Body of pancreas (tissue), 4 donors: Measurements from ENCODE around the gene GUCA1A.
"Not testable (repeated sequence)": the region's sequence is repeated elsewhere in the genome, so short reads cannot be mapped to it uniquely, and the experiment has no call there.

ENCODE experiments used
- POLR2A ChIP-seq, 3 donors: fragments of 450-650 bp; IDR thresholded peaks; one replicate each; pipeline ENCODE4 v1.6.1; 2016; ENCODE audit warnings: antibody characterized with exemption in 3 of 3, mild to moderate bottlenecking in 2 of 3
- TF ChIP-seq, protein P1 (sequence below), 7 experiments: fragments of 450-650 bp in 4 of 7; fragments of 200-600 bp in 3 of 7; sonication (generic) in 3 of 7; IDR thresholded peaks; one replicate each; pipeline ENCODE4 v1.5.1; 2016 to 2019; ENCODE audit warnings: antibody characterized with exemption in 7 of 7

- TF ChIP-seq, protein P1, sequence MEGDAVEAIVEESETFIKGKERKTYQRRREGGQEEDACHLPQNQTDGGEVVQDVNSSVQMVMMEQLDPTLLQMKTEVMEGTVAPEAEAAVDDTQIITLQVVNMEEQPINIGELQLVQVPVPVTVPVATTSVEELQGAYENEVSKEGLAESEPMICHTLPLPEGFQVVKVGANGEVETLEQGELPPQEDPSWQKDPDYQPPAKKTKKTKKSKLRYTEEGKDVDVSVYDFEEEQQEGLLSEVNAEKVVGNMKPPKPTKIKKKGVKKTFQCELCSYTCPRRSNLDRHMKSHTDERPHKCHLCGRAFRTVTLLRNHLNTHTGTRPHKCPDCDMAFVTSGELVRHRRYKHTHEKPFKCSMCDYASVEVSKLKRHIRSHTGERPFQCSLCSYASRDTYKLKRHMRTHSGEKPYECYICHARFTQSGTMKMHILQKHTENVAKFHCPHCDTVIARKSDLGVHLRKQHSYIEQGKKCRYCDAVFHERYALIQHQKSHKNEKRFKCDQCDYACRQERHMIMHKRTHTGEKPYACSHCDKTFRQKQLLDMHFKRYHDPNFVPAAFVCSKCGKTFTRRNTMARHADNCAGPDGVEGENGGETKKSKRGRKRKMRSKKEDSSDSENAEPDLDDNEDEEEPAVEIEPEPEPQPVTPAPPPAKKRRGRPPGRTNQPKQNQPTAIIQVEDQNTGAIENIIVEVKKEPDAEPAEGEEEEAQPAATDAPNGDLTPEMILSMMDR (IDR thresholded peaks at IDR 0.05): not testable (repeated sequence)
- TF ChIP-seq POLR2A (IDR thresholded peaks at IDR 0.05): not testable (repeated sequence)
These were observed 43.3 kb downstream of the GUCA1A start for GRCh38 chr6:42216495-42216894.
